CD4-positive, alpha-beta T cell treated with Interleukin-15 for 4 hours (primary cell): ENCODE data around the gene STUM.

Experiments used
- DNase-seq: peaks from one replicate; pipeline ENCODE4 v3.0.0-alpha.2; 2020; ENCODE audit warnings: low spot score

The STUM gene

DNA sequence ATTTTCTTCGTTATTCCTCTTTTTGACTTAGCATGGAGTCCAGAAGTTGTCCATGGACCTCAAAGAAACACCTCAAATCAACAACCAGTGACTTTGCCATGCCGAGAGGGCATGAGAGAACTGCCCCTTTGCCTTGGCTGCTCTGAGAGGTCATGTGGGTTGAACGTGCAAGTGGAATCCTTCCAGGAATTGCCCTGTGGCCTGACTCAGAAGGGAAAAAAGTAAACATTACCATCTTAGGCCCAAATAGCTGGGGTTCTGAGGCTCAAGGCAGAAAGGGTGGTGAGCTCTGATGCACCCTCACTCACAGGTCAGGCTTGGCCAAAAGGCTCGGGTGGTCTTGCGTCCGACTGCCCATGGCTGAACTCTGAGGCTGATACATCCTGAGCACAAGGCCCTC lies 15.1 kb downstream of the STUM start:
- DNase-seq = no peak

DNA sequence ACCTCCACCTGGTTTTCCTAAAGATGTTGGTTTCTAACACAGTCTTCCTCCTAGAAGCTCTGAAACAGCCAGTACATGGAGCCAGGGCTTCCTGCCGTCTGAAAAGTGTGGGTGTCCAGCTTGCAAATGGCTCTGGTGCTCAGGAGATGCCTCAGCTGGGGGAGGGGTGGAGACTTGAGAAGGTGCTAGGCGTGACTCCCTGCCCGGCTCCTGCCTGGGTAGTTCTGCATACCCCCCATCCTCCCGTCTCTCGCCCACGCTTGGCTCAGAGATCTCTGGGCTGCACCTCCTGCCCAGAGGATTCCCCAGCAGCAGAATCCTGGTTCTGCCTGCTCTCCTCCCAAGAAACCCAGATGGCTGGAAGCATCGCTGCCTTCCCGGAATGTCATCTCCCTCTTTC lies 16.9 kb downstream of the STUM start:
- DNase-seq = no peak

DNA sequence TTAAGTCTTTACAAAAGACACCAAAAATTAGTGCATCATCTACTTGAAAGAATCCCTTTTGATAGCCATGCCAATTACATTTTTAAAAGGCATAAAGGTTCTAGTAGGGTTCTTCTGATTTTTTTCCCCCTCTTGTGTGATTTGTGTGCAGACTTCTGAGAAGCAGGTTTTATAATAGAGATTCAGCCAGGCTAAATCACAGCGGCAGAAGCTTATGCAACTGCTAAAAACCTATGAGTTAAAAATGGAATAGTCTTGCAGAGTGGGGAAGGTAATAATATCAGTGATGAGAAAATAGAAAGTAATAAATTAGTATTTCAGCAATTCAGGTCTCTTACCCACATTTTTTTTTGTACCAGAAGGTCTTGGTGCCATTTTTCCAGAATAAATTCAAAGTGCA lies 17.7 kb downstream of the STUM start:
- no peak for DNase-seq

DNA sequence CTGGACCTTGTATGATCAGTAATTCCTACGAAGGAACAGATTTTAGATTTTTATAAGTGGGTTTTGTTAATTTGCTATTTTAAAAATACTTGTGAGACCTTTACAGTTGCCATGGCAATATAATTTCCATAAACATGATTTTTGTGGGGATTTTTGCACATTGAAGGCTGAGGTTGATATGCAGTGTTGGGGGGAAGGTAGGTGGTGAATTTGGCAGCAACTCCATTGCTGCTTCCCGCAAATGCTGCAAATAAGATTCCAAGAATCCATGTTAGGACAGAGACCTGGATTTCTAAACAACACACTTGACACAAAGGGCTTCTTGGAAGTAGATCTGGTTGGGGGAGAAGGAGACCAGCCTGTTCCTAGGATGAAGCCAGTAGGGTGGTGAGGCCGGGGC lies 18.2 kb downstream of the STUM start:
- no peak for DNase-seq

DNA sequence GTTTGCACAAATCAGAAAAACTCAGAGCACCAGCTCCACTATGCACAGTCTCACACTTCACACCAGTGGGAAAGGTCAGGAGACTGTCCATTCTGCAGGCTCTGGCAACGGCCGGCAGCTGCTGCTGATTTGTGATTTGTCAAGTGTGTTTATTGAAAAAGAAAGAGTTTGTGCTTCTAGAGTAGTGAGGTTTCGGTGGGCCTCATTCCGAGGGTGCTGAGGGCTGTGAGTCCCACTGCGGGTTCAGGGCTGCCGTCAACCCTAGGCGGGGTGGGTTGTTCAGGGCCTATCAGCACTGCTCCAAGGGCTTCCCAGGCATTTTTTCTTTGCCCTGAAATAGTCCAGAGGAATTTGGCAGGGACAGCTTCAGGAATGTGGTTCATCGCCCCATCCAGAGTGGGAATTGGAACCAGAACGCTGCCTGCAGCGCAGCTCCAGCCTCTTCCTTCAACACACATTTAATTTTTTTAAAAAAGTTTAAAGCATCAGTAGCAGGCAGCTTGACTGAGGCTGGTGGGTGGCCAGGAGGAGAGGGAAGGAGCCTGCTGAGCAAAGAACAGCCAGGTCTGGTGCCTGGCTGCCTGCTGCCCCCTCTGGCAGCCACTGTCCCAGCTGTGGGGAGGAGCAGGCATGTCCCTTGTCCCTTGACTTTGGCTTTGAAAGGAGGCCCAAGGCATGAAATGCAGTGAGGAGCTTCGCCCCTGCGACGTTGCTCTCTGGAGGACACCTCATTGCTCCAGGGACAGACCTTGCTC lies 19.7 kb downstream of the STUM start:
- no peak for DNase-seq

DNA sequence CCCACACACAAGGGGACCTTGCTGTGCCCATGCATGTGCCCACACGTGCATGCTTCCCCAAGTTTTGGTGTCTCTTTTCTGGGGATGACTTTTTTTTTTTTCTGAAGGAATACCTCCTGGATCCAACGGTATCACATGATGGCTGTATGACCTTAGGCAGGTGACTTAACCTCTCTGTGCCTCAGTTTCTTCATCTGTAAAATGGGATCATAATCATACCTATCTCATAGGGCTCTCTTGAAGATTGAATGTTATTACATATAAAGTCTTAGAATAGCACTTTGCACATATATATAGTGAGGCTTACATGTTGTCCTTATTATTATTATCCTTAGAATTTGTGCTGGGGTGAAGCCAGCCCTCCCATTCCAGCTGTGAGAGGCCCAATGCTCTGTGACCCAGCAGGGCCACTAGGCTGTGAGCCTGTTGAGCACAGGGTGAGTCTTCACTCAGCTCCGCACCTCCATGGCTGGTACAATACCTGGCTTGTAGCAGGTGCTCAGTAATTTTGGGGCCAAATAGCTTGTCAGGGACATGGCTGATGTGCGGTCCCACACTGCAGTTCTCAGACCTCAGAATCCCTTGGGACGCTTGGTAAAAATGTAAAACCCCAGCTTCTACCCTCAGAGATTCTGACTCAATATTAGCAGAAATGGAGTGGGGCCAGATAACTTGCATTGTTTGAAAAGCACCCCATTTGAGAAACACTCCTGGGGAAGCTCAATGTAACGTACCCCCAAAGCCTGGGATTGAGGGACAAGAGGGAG lies 20.6 kb downstream of the STUM start:
- DNase-seq = no peak

DNA sequence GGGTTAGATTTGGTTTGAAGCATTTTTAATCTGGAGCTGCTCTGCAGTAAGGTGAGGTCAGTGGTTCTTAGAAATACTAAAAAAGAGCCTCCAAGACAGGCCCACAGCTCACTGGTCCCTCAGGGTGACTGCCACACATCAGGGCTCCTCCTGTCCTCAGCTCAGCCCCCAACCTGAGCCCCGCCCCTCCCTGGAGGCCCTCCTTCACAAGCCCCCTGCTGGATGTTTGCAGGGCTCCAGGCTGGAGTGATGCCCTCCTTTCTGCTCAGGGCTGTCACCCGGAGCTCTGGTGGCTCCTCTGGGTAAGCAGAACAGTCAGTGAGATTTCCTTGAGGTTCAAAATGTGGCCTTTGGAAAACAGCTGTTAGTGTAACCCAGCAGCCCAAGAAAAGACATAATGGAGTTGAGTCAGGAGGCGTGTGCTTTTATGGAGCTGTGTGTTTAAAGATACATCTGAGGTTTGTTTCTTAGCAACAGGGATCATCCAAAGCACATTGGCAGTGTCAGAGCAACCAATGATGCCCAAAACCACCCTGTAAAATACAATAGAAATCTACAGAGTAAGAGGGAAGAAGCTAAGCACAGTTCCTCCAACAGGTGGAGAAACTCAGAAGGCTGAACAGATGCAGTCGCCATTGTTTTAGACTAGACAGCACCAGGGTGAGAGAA lies 21.4 kb downstream of the STUM start:
- DNase-seq = peak; percentile 7

DNA sequence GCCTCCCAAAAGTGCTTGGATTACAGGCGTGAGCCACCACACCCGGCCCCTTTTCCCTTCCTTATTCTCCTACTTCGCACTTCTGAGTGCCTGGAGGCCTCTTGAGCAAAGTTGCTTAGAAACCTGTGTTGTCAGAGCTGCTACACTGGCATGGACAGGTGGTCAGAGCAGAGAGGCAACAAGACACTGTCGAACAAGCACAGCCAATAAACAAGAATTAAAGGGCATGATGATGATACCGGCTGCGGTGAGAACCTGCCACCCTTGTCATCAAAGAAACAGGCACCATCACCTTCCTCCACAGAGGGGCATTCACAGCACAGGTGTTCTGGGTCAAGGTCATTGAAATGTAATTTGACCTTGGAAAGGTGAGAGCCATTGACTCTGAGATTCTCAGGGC lies 23.3 kb downstream of the STUM start:
- DNase-seq = no peak

DNA sequence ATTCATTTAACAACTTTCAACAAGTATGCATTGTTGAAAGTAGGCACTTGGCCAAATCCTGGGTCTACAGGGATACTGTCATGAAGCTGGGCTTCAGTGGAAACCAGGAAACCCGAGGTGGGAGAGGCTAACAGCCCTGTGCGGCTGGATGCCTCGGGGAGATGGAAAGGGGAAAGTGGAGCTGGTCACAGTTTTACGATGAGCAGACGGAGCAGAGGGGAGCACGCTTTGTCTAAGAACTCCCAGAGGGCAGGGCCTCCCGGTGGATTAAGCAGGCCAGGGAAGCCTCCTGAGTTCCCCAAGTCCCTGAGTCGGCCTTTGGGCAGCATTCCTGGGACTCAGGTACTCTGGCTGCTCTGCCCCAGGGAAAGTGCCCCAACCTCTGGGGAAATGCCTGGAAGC lies 23.8 kb downstream of the STUM start:
- DNase-seq = no peak

DNA sequence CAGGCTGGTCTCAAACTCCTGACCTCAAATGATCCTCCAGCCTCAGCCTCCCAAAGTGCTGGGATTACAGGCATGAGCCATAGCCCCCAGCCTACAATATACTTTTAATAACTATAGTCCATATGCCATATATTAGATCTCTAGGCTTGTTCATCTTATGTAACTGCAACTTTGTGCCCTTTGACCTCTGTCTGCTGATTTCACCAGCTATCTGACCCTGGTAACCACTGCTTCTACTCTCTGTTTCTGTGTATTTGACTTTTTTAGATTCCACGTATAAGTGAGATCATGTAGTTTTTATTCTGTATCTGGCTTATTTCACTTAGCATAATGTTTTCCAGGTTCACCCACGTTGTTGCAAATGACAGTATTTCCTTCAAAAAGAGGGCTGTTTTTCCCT lies 25.5 kb downstream of the STUM start:
- DNase-seq = no peak

DNA sequence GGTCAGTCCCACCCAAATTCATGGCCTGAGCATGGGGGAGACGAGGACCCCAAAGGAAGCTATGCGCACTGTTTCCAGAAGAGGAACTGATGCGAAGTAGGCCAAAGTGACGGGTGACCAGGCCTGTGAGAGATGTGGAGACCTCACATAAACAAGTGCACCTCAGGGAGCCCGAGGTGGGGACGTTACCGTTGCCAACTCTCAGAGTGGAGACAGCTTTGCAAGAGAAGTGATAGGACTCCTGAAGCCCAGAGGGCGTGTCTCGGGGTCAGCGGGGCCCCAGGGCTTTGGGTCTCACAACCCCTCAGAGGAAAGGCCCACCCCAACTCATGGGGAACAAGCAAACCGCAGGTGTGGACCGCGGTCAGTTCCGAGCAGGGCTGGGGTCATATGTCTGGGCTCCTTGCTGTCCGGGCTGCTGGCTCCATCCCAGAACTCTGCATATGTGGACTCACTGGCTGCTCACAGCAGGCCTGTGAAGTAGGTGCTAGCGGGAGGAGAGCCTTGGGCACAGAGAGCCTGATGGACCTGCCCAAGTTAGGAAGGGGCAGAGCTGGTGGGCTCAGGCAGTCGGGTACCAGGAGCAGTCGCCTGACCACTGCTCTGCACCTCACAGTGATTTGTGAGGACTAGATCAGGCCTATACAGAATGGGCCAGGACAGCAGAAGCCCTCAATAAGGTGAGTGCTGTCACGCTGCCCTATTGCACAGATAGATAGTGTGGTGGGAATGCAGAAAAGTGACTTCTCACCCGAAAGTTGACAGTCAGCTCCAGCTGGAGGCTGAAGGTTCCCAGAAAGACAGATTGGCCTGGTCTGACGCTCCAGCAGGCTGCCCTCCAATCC lies 26.2 kb downstream of the STUM start:
- no peak for DNase-seq

DNA sequence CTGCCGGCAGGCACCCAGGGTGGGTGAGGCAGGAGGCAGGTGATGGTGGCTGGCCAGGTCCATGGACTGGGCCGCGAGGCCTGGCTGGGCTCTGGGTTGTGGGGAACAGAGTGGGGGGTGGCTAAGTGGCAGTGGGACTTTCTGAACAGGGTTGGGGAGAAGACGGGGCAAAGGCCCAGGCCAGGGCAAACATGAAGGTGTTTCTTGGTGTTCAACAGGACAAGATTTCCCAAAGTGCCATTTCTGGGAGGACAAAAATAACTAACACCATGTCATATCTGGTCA lies 26.8 kb downstream of the STUM start:
- no peak for DNase-seq

DNA sequence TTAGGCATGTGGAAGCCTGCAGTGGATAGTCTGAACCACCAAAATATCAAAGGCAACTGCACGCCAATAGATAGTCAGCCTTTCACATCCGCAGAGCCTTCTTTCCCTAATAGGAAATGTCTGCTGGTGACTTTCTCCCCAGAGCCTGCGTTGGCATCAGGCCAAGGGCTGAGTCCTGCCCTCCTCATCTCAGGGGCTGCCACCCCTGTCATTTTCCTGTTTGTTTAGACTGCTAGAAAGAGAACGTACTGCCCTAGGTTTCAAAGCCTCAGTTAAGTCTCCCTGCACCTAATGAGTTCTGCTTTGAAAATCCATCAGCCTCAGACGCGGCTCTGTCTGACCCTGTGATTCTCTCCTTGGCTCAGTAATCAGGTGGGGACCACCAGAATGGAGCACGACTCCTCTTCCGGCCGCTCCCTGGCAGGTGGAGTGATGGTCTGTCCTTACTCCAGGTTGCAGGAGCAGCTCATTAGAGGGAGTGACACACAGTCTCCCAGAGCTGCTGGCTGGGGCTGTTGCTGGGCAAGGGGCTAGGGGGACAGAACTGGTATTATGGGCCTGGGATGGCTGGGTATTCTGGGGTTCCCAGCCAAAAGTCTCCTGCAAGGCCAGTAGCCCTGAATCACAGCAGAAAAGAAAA lies 27.3 kb downstream of the STUM start:
- DNase-seq = no peak

DNA sequence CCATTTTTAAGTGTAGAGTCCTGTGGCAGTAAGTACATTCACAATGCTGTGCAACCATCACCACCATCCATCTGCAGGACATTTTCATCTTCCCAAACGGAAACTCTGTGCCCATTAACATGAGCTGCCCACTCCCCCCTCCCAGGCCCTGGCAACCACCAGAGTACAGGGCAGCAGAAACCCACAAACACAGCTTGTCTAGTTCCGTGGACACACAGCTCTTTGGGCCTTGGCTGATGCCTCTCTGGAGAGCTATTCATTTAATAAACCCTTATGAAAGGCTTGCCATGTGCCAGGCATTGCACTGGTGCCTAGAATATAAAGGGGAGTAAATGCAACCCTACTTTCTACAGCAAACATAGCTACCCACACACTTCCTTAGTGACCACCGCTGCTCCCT lies 28.0 kb downstream of the STUM start:
- no peak for DNase-seq

DNA sequence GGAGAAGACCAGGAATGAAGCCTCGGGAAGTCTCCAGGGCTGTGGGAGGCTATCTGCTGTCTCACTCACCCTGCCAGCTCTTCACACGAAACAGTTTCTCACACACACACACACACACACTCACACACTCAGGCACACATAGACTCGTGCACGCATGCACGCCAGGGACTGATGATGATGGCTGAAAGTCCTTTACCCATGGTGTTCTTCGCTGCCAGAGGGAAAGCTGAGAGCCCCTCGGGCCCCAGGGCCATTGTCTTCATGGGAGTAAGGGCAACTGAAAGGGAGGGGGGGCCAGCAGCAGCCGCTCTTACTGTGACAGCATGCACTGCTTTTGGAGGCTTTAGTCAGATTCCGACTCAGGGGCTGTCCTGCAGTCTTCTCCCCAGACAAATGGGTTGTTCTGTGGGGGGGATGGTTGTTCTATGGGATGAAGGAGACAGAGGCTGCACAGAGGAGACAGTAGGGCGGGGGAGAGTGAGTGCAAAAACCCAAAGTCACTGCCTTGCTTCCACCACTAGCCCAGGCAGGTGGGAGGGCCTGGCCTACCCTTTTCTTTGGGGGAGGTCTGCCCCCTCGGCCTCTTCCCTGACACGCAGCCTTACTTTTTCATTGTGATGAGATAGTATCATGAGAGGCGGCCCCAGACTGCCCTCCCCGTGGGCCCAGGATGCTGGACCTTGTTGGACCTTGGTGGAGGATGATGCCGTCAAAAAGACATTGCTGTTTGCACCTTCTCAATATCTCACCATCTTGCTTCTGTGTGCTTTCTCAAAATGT lies 29.0 kb downstream of the STUM start:
- no peak for DNase-seq

DNA sequence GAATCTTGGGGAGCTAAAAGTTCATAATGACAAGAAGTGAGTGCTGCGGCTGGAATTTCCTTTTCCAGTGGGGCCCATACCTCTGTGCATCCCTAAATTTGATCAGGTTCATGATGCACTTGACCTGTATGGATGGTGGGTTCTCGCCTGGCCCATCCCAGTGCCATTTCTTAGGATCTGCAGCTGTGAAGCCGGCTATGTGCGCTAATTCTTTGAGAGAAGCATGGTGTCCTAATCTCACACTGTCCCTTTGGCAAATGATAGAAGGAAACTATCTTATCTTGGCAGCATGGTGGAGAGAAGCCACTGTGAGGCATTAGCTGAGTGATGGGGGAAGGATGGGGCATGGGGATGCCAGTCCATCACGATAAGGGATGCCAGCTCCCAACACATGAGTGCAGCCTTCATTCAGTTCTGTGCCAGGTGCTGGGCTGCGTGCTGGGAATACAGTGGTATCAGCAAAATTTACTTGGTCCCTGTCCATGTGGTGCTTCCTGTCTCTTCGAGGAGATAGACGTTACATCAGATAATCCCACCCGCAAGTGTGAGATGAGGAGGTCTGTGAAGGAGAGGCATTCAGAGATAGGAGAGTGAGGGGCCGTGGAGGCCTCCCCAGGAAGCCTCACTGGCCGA lies 30.5 kb downstream of the STUM start:
- no peak for DNase-seq

DNA sequence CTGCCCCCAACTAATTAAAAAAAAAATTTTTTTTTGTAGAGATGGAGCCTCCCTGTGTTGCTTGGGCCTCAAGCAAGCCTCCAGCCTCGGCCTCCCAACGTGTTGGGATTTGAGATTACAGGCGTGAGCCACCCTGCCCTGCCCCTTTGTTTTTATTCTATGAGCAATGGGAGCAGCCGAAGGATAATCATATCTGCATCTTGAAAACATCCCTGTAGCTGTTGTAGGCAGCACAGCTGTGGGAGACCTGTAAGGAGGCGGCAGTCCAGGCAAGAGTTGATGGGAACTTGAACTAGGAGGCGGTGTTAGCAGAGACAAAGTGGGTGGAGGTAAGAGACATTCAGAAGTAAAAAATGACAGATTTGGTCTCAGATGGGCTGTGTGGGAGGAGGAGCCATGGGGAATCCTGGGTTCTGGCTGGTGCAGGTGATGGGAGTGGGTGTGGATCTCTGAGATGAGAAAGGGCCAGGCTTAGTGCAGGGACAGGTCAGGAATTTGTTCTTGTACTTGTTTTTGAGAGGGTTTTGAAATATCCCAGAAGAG lies 31.3 kb downstream of the STUM start:
- DNase-seq = no peak

DNA sequence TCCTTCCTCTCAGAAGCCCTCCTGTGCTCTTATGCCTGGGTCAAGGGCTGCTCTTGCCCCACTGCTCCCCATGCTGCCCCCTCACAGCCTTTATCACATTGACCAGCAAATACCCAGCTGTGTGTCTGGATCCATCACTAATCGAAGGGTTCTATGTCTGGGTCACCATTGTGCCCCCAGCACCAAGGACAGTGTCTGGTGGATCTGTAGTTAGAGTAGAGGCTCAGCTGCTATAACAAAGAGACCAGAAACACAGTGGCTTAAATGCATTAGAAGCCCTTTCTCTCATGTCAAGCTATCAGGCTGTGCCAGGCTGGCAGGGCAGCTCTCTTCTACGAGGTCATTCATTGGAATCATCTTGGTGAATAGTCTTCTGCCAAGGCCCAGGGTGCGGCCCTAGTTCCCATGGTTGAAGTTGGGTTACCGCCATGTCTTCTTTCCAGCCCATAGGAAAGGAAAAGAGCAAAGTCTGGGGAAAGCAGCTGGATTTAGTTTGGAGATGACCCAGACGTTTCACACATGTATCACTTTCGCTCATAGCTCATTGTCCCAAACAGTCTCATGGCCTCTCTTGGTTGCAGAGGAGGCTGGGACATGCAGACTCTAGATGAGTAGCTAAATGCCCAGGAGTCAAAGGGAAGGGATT lies 32.2 kb downstream of the STUM start:
- no peak for DNase-seq

DNA sequence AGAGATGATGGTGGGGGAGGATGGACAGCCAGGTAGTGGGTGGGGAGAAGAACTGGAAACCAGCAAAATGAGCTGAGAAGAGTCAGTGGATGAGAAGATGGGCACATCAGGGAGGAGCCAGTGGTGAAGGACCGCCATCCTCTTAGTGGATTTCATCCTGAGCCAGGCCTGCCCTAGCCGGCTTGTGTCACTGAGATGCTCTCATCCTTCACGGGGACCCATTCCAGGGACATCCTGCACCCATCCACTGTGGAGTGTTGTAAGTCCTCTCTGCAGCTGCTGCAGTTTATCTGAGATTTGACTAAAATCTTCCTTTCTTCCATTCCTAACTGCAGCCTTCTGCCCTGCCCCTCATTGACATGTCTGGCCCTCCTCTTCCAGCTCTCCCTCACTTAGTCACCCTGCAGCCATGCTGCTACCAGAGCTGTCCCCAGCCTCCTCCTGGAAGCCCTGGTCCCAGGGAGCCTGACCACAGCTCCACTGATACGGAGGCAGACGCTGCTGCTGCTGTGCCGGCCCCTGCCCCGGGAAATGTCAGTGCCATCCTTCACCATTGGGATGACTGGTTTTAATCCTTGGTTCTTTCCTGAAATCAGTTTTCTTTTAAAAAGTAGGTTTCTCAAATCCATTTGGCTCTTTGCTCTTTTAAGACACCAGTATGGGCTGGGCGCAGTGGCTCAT lies 33.2 kb downstream of the STUM start:
- DNase-seq = no peak
